GM10266 (cell line): ENCODE data around the gene SH3RF3.

Experiments used
- DNase-seq: peaks from one replicate; pipeline ENCODE4 v3.0.0; 2012; ENCODE audit errors: extremely low spot score
- TF ChIP-seq, protein P1 (sequence below): IDR thresholded peaks from 2 replicates; pipeline ENCODE4 v1.5.1; 2012; ENCODE audit warnings: mild to moderate bottlenecking, low read depth; ENCODE audit not compliant: control insufficient read depth, insufficient read depth; ENCODE audit errors: missing control alignments

Gene SH3RF3

GRCh38 chr2:109373791-109374547, 245.0 kb downstream of the SH3RF3 start:
- DNase-seq, result no peak
- TF ChIP-seq, protein P1, sequence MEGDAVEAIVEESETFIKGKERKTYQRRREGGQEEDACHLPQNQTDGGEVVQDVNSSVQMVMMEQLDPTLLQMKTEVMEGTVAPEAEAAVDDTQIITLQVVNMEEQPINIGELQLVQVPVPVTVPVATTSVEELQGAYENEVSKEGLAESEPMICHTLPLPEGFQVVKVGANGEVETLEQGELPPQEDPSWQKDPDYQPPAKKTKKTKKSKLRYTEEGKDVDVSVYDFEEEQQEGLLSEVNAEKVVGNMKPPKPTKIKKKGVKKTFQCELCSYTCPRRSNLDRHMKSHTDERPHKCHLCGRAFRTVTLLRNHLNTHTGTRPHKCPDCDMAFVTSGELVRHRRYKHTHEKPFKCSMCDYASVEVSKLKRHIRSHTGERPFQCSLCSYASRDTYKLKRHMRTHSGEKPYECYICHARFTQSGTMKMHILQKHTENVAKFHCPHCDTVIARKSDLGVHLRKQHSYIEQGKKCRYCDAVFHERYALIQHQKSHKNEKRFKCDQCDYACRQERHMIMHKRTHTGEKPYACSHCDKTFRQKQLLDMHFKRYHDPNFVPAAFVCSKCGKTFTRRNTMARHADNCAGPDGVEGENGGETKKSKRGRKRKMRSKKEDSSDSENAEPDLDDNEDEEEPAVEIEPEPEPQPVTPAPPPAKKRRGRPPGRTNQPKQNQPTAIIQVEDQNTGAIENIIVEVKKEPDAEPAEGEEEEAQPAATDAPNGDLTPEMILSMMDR, result no peak

DNA sequence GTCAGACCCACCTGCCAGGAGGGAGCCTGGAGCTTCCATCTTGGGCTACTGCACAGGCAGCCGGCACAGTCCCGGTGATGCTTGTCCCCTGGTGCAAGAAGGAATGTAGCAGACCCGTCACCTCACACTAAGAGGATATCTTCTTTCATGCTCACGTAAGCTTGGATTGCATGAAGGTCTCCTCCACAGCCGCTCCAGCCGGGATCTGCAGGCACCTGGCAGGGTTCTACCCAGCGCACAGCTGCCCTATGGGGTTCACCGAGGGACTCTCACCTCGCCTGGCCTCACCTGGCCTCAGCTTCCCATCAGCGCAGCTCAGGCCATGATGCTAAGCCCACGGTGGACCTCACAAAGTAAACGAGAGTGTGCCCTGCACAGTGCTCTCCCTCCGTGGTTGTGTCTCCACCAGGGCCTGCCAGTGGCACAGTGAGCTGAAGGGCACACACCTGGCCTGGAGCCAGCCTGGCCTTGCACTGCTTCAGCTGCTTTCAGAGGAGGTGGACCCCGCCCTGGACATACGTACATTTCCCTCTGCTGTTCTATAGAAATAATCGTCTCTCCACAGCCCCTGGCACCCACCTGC, 245.6 kb downstream of the SH3RF3 start:
- TF ChIP-seq, protein P1, result no peak
- DNase-seq, result no peak

DNA sequence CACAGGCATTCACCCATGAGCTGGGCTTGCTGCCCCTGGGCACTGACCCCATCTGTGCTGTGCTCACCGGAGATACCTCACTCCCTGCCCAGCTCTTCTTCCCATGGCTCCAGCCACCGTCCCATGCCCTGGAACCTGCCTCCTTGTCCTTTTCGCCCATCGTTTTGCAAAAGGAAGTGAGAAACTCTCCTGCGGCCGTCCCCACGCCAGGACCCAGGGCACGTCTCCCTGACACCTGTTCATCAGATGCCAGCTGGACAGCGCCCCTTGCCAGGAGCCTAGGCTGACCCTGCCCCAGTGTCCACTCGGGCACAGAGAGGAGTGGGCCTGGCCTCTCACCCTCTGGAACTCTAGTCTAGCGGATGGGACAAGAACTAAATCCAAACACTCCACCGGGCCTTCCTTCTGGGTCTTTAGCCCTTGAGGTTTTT, 246.1 kb downstream of the SH3RF3 start:
- DNase-seq, result no peak
- TF ChIP-seq, protein P1, result no peak

DNA sequence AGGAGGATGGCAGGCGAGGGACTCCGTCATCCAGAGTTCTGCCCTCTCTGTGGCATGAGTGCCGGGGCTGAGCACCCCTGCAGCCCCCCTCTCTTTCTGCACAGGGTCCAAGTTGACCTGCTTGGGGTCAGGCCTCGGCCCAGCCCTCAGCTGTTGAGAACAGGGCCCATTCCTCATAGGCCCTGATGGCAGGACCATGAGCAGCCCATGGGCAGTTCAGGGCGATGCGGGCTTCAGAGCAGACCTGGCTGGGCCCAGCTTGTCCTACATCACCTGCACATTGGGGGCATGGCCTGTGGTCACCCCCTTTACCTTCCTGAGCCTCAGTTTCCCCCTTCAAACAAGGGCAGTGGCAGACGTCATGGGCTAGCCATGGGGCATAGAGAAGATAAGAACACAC, 246.7 kb downstream of the SH3RF3 start:
- TF ChIP-seq, protein P1, result no peak
- no peak for DNase-seq

- TF ChIP-seq, protein P1, result no peak
- DNase-seq, result no peak
Observed at GRCh38 chr2:109376115-109376514, 247.1 kb downstream of the SH3RF3 start.

DNA sequence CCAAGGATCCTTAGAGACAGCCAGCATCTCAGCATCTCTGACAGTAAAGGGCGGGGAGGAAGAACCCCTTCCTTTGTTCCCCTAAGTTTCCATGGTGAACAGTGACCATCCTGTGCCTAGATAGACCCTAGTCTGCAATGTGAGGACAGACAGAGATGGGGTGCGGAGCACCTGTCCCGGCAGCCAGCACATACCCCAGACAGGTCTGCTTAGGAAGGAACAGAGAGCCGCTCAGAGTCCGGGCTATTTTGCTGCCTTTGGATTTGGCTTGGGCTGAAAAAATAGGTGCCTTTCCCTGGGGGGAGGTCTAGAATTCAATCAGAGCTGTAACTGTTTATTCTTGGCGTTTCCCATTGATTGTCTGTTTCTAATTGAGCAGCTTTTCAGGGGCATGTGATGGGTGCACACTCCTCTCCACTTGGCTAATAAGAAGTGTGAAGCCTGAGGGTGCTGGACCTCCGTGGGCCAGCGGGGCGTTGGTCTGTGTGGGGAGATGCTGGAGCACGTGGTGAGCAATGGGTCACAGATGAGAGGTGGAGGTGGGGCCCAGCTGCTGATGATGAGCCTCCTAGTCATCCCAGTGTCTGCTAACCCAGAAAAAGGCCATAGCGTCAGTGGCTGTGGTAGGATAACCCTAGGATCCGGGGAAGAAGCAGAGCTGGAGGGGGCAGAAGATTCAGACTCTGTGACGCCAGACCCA, 247.9 kb downstream of the SH3RF3 start:
- TF ChIP-seq, protein P1, result no peak
- no peak for DNase-seq
